Femur (tissue), 1 donor: ENCODE data around the gene KLF7.
A peak's percentile ranks its signal among the peaks of the same experiment; 100 is the strongest.

ENCODE experiments used
- DNase-seq: peaks from one replicate; pipeline ENCODE4 v3.0.0-alpha.2; 2017

The KLF7 gene

GRCh38 chr2:207123776-207124391, 41.9 kb downstream of the KLF7 start:
- no peak for DNase-seq

GRCh38 chr2:207123335-207123744, 42.4 kb downstream of the KLF7 start:
- no peak for DNase-seq

- DNase-seq = no peak
These were observed 43.0 kb downstream of the KLF7 start for GRCh38 chr2:207122651-207123334.

DNA sequence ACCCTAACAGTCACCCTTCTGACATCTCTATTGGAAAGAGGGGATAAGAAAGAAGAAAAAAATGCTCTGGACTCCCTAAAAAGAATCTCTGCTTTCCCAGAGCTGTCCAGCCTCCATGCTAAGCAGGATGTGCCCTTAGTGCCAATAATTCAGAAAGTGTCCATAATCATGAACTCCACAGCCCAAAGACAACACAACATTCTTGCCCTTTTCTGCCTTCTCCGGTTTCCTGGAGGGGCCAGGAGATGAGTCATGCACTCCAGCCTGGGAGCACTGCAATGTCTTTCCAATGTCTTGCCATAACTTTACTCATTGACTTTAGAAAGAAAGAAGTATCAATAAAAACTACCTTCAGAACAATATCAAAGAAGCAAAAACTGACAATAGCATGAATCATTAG, 44.0 kb downstream of the KLF7 start:
- no peak for DNase-seq

GRCh38 chr2:207119048-207119447, 46.7 kb downstream of the KLF7 start:
- DNase-seq = no peak

- no peak for DNase-seq
These were observed 48.1 kb downstream of the KLF7 start for GRCh38 chr2:207117668-207118067.

DNA sequence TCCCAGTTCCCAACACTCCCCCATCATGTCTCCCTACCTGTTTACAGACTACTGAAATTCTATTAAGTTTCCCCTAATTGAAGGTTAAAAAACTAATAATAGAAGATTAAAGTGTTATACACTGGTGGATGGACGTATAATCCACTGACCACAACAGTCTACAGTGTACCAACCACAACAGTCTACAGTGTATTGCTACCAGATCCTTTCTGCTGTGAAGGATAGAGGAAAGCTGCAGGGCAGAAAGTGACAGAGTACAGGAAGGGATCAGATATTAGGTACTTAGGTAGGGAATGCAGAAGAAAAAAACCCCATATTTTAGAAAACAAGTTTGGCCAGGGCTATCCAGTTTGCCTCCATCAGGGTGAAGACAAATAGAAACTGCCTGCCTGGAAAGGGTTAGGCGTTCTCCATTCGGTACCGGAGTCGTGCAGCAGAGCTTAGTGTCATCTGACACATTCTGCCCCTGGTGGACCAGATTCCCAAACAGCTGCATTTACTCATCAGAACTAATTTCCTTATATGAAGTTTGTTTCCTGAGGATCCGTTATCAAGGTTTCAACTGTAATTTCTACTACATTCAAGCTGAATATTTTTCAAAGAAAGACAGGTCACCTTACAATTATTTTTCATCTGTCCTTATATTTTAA, 49.9 kb downstream of the KLF7 start:
- no peak for DNase-seq

GRCh38 chr2:207113414-207113813, 52.3 kb downstream of the KLF7 start:
- DNase-seq = no peak

DNA sequence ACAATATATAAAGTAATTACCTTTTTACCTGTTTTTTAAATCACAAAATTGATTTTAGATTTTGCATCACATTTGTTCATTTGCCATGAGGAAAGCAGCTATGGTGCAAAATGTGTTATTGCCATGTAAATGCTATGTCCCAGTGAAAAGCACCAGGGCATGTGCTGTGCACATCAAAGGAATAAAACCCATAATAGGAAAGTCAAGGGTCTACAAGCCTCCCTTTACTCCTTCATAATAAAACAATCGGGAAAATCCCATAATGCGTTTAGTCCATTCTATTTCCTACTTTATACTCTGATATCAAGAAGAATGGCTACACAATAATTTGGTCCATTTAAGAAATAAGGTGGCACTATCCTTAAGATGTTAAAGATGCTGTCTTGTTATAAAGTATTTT, 53.0 kb downstream of the KLF7 start:
- no peak for DNase-seq

DNA sequence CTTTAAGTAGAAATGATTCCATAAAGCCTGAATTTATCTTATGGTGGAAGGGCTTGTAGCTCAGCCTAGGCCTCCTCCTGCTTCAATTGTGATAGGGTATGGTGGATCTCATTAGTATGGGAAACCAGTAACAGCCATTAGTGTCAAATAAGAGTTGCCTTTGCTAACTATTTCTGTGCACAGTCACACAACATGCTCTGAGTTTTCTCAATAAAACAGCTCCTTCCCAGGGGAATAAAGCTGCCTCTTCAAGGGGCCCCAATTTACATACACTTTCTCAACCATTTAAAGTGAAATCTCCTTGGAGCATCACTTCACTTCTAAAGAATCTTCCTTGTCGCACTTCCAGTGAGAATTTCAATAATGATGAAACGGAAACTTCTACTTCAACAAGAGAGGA, 53.4 kb downstream of the KLF7 start:
- no peak for DNase-seq

DNA sequence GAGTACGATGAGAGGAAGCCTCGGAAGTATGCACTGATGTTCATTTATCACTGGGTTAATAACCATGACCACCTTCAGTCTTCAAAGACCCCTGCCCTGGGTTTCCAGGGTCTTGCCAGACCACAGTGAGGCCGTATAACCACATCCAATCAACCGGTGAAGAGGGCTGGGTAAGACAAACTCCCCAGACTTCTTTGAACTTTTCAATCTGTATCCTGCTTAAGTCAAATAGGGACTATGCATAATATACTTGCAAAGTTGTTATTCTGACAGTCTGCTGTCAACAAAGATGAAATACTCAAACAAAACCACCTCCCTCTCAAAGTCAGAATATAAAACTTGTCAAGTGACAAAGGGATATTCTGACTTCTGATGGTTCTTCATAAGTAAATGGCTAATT, 54.0 kb downstream of the KLF7 start:
- no peak for DNase-seq

- DNase-seq = no peak
These were observed 55.0 kb downstream of the KLF7 start for GRCh38 chr2:207110715-207111114.

DNA sequence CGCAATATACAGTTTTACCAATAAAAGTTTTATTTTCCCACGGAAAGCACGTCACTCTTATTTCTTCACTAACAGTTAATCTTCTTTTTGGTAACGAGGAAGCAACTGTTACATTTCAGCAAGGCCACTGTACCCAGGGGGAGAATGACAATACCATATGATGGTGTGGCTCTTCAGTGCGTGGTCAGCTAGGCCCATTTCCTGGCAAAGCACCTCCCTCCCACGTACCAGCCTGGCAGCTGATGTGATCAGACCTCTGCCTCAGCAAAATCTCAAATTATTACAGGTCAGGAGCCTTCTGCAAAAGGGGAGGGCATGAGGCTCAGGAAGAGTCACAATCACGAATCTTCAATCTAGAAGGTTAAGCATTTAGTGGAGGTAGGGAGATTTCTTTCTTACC, 55.4 kb downstream of the KLF7 start:
- DNase-seq = no peak

GRCh38 chr2:207109768-207110167, 56.0 kb downstream of the KLF7 start:
- DNase-seq = no peak

DNA sequence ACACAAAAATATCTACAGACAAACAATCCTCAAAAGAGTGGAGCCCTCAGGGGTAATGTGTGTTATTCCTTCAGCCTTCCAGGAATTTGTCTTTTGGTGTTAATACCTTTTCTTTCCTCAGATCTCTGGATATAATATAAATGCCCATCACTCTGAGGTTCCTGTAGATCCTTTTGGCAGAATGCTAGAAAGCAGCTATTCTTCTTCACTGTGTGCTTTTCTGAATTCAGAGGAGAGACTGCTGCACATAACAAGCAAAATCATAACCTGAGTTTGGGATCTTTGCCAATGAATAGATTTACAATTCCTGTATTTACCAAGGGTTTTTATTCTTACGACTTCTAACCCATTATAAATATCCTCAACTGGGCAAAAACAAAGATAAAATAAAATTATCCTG, 57.3 kb downstream of the KLF7 start:
- no peak for DNase-seq

DNA sequence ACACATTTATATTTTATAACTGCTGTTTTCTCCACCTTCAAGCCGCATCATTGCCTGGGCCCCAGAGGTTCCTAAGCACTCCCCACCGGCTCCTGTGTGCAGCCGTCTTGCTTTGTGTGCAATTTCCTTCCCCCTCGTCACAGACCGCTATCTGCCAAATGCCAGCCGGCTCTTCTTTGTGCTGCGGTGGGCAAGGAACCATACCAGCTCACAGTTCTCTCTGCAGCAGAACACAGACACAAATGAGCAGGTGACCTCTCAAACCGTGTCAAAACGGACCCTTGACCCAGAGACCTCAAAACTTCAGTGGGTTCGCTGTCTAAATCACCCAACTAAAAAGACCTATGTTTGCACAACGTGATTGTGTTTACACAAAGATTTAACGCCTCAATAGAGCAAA, 58.2 kb downstream of the KLF7 start:
- DNase-seq = peak; percentile 32

DNA sequence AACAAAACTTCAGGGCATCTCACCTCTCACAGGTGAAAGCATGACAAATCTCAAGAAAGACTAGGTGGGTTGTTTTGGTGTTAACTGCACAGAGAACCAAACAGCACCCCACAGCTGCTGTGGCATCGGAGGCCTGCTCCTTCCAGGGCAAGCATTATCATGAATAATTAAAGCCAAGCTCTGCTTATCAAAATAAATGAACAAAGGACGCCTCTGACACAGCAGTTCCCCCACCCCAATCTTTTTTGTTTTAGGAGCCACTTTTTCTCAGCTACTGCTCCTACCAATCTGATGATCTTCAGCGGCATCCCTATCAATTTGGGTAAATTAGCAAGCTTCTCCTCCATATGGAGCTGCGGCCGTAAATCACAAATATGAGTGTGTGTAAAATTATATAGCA, 58.6 kb downstream of the KLF7 start:
- DNase-seq = no peak

GRCh38 chr2:207103132-207103531, 62.6 kb downstream of the KLF7 start:
- DNase-seq = no peak

- no peak for DNase-seq
These were observed 63.8 kb downstream of the KLF7 start for GRCh38 chr2:207101984-207102383.

DNA sequence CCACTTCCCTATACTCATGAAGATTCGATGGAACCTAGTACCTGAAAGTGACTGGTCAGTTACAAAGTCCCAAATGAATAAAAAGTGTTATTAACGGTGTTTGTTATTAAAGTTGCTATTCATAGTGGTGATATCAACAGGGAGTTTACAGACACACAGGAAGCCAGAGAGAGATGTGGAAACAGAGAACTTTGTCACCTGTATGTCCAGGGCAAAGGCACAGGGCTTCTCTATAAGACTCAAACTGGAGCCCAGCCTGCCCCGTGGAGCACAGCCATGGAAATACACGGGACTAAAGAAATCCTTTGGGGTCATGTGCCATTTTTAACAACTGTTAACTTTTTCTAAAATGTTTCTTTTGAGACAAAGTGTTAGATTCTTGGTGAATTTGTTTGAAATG, 68.5 kb downstream of the KLF7 start:
- no peak for DNase-seq

- no peak for DNase-seq
These were observed 69.8 kb downstream of the KLF7 start for GRCh38 chr2:207095963-207096362.

- no peak for DNase-seq
These were observed 72.5 kb downstream of the KLF7 start for GRCh38 chr2:207093234-207093633.

- no peak for DNase-seq
These were observed 72.9 kb downstream of the KLF7 start for GRCh38 chr2:207092818-207093217.

DNA sequence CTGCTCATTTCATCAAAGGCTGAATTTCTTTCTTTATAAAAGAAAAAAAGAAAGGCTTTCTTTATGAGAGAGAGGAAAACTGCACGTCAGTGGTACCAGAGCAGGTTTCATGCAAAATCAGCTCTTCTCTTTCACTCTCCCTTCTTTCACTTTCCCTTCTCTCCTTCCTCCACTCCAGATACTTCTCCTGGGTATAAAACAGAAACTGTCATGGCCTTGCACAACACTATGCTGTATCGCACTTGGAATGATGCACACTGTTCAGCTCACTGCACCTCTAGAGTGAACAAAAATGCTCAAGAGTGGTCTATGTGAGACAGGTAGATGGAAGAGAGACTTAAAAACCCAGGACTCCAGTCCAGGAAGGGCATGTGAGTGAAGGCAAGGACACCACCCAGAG, 73.8 kb downstream of the KLF7 start:
- DNase-seq = no peak

DNA sequence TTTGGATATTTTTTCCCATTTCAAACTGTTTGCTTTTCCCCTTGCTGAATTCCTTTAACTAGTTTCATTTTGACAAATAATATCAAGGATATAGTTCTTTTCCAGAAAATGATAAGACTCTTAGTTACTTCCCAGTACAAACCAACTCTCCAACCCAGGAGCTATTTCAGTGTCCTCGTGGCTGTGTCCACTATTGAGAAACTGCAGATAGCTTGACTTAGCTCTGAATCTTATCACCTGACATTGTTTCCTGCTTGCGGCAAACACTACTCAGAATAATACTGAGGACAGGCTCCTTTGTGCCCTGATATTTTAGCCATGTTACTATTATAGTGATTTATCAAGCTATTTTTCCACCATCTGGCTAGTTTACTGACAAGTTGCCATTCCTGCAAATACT, 74.6 kb downstream of the KLF7 start:
- DNase-seq = no peak
